Esophagus (tissue), 2 donors: ENCODE measurements around the gene TMEM255A. TPM values are rescaled to one million over a fixed set of nuclear protein-coding genes. Genes with fewer than 3 reads are reported as not detected.

Experiments used
- H3K27ac ChIP-seq, 2 donors: one replicate each; pipeline ENCODE4 v1.5.1; 2013; ENCODE audit warnings: low read depth in 2 of 2, mild to moderate bottlenecking in 2 of 2, inconsistent platforms in 1 of 2, low read length in 1 of 2, moderate library complexity in 1 of 2
- H3K27me3 ChIP-seq, 2 donors: one replicate each; pipeline ENCODE4 v1.6.1; 2013; ENCODE audit warnings: low read length in 2 of 2, control low read depth in 1 of 2, mild to moderate bottlenecking in 1 of 2; ENCODE audit not compliant: insufficient read depth in 2 of 2, control insufficient read depth in 1 of 2
- H3K36me3 ChIP-seq, 2 donors: one replicate each; pipeline ENCODE4 v1.6.1; 2013; ENCODE audit warnings: low read length in 1 of 2; ENCODE audit not compliant: control insufficient read depth in 2 of 2, insufficient read depth in 2 of 2
- H3K4me1 ChIP-seq, 2 donors: one replicate each; pipeline ENCODE4 v1.6.1; 2013; ENCODE audit warnings: low read length in 1 of 2; ENCODE audit not compliant: control insufficient read depth in 2 of 2, insufficient read depth in 2 of 2
- H3K4me3 ChIP-seq, 2 donors: one replicate each; pipeline ENCODE4 v1.5.1; 2013; ENCODE audit warnings: low read length in 2 of 2, mild to moderate bottlenecking in 2 of 2, low read depth in 1 of 2, moderate library complexity in 1 of 2
- H3K9me3 ChIP-seq, 2 donors: one replicate each; pipeline ENCODE4 v1.6.1; 2013; ENCODE audit warnings: mild to moderate bottlenecking in 2 of 2, low read depth in 1 of 2, low read length in 1 of 2, moderate library complexity in 1 of 2; ENCODE audit not compliant: control insufficient read depth in 2 of 2, insufficient read depth in 1 of 2
- WGBS, 2 donors: extraction: QIAGEN DNeasy Blood & Tissue Kit; methylation state at CpG; one replicate each; pipeline ENCODE4 v1.1.7; 2013; 5-methylcytosine and 5-hydroxymethylcytosine counted together
- polyA plus RNA-seq, 2 donors: library from polyadenylated mRNA; stranded (reverse); fragments of 200-250 nt; gene quantifications; one replicate each; pipeline ENCODE4 v1.2.3, GENCODE V29; 2013
- donor health status: healthy with polysubstance abuse.
- donor health status: Bipolar disorder and iron deficiency.

TMEM255A gene
- polyA plus RNA-seq, 2 donors: 0.10 to 0.59 TPM

GRCh38 chrX:120251471-120252011, 59.7 kb downstream of the TMEM255A start:
- Histone ChIP-seq H3K36me3 (no peaks in the 10 kb centered on the region), H3K9me3 (no peaks in the 10 kb centered on the region), H3K4me3 (peak overlapping the region; percentile 75 to 76), H3K27ac (peak overlapping the region; percentile 86 to 95), H3K4me1 (no peaks in the 10 kb centered on the region), H3K27me3 (no peaks in the 10 kb centered on the region)
- WGBS, 2 donors: 1 to 30% methylated on average over 28 of the region's 28 CpGs

GRCh38 chrX:120250522-120251271, 60.6 kb downstream of the TMEM255A start, which contains the start of gene ZBTB33:
Gene ZBTB33, plus strand, starts transcription at chrX:120250812. Its CDS starts 2,604 bp downstream, at chrX:120253416.
- peak within 1 kb of the TSS; percentile 75 to 76 for H3K4me3 ChIP-seq
- no peaks in the 10 kb centered on the region for H3K27me3 ChIP-seq
- WGBS, 2 donors: 0 to 33% methylated on average over 60 to 75 of the region's 75 CpGs
- H3K4me1 ChIP-seq: no peaks in the 10 kb centered on the region
- H3K27ac ChIP-seq: peak within 1 kb of the TSS; percentile 86 to 95
- no peaks in the 10 kb centered on the region for H3K36me3 ChIP-seq
- no peaks in the 10 kb centered on the region for H3K9me3 ChIP-seq

GRCh38 chrX:120244735-120245498, 66.3 kb downstream of the TMEM255A start:
- peak overlapping the region; percentile 68 to 83 for H3K4me3 ChIP-seq
- H3K4me1 ChIP-seq: no peaks in the 10 kb centered on the region
- H3K27me3 ChIP-seq: no peaks in the 10 kb centered on the region
- WGBS, 2 donors: 1 to 30% methylated on average over 43 of the region's 43 CpGs
- H3K27ac ChIP-seq: peak overlapping the region; percentile 83 to 92
- H3K9me3 ChIP-seq: peaks cover 0 to 3% of the 10 kb centered on the region in 2 donors
- H3K36me3 ChIP-seq: no peaks in the 10 kb centered on the region

GRCh38 chrX:120244395-120244734, 66.9 kb downstream of the TMEM255A start:
- Histone ChIP-seq H3K36me3 (no peaks in the 10 kb centered on the region), H3K9me3 (peaks cover 0 to 3% of the 10 kb centered on the region in 2 donors), H3K27ac (peak overlapping the region; percentile 83 to 92), H3K27me3 (no peaks in the 10 kb centered on the region), H3K4me1 (no peaks in the 10 kb centered on the region), H3K4me3 (peak overlapping the region; percentile 68 to 83)
- WGBS, 2 donors: 1 to 28% methylated on average over 16 of the region's 16 CpGs

- Histone ChIP-seq H3K9me3 (peaks cover 0 to 3% of the 10 kb centered on the region in 2 donors), H3K27ac (no peak overlapping the region), H3K36me3 (no peaks in the 10 kb centered on the region), H3K4me3 (no peak overlapping the region), H3K4me1 (no peaks in the 10 kb centered on the region), H3K27me3 (no peaks in the 10 kb centered on the region)
- WGBS, 2 donors: 70 to 80% methylated on average over 5 of the region's 5 CpGs
Observed at GRCh38 chrX:120242813-120243212, 68.4 kb downstream of the TMEM255A start.

- Histone ChIP-seq H3K27me3 (no peaks in the 10 kb centered on the region), H3K4me3 (no peak overlapping the region), H3K36me3 (no peaks in the 10 kb centered on the region), H3K27ac (no peak overlapping the region), H3K9me3 (no peaks in the 10 kb centered on the region), H3K4me1 (no peaks in the 10 kb centered on the region)
- 77 to 92% methylated on average over 4 of the region's 4 CpGs for WGBS, 2 donors
Observed at GRCh38 chrX:120238933-120239332, 72.3 kb downstream of the TMEM255A start.

- WGBS, 2 donors: 87 to 96% methylated on average over 3 of the region's 3 CpGs
- no peaks in the 10 kb centered on the region for H3K27me3 ChIP-seq
- no peaks in the 10 kb centered on the region for H3K9me3 ChIP-seq
- H3K27ac ChIP-seq: no peak overlapping the region
- no peaks in the 10 kb centered on the region for H3K4me1 ChIP-seq
- no peak overlapping the region for H3K4me3 ChIP-seq
- H3K36me3 ChIP-seq: no peaks in the 10 kb centered on the region
Observed at GRCh38 chrX:120236687-120237479, 74.4 kb downstream of the TMEM255A start.

- Histone ChIP-seq H3K4me1 (no peaks in the 10 kb centered on the region), H3K27me3 (no peaks in the 10 kb centered on the region), H3K9me3 (no peaks in the 10 kb centered on the region), H3K4me3 (no peak overlapping the region), H3K27ac (no peak overlapping the region), H3K36me3 (no peaks in the 10 kb centered on the region)
- WGBS, 2 donors: 79 to 89% methylated on average over 6 of the region's 6 CpGs
Observed at GRCh38 chrX:120235284-120235683, 76.0 kb downstream of the TMEM255A start.

GRCh38 chrX:120228187-120228908, 82.9 kb downstream of the TMEM255A start:
- no peak overlapping the region for H3K27ac ChIP-seq
- H3K4me3 ChIP-seq: no peak overlapping the region
- H3K27me3 ChIP-seq: no peaks in the 10 kb centered on the region
- H3K9me3 ChIP-seq: no peaks in the 10 kb centered on the region
- no peaks in the 10 kb centered on the region for H3K4me1 ChIP-seq
- H3K36me3 ChIP-seq: no peaks in the 10 kb centered on the region
- 77 to 78% methylated on average over 9 of the region's 9 CpGs for WGBS, 2 donors
